K562 (cell line): ENCODE results near the gene C1QTNF9B. TPM values are rescaled to one million over a fixed set of nuclear protein-coding genes. Genes with fewer than 3 reads are reported as not detected.

ENCODE experiments used
- CREB3L1 ChIP-seq: fragments of 450-650 bp; IDR thresholded peaks from 2 replicates; pipeline ENCODE4 v1.6.1; 2014; ENCODE audit warnings: low read depth, mild to moderate bottlenecking, moderate library complexity, borderline replicate concordance
- CTBP1 ChIP-seq: fragments of 450-650 bp; IDR thresholded peaks from 2 replicates; pipeline ENCODE4 v1.6.1; 2016; ENCODE audit warnings: borderline replicate concordance
- CTCFL ChIP-seq: IDR thresholded peaks from 2 replicates; pipeline ENCODE4 v1.6.1; 2011; ENCODE audit warnings: borderline replicate concordance, low read depth, mild to moderate bottlenecking, moderate library complexity, low read length; ENCODE audit not compliant: insufficient read depth, poor library complexity, severe bottlenecking
- ELF1 ChIP-seq: fragments of 200-800 bp; sonication (Bioruptor generic); IDR thresholded peaks from 2 replicates; pipeline ENCODE4 v1.6.1; 2016; ENCODE audit warnings: missing genetic modification characterization, missing compliant biosample characterization
- HES1 ChIP-seq: fragments of 450-650 bp; IDR thresholded peaks from 2 replicates; pipeline ENCODE4 v1.6.1; 2016; ENCODE audit warnings: low read depth, mild to moderate bottlenecking, moderate library complexity
- NRF1 ChIP-seq, 2 experiments: fragments of 450-650 bp; IDR thresholded peaks in 1 of 2; conservative IDR thresholded peaks in 1 of 2; 2 replicates each; pipeline ENCODE4 v1.6.1; 2014; ENCODE audit warnings: mild to moderate bottlenecking in 2 of 2
- RBM34 ChIP-seq: fragments of 200-400 bp; formaldehyde crosslinking; IDR thresholded peaks from 2 replicates; pipeline ENCODE4 v1.6.1; 2018; ENCODE audit warnings: low read length, borderline replicate concordance; ENCODE audit not compliant: insufficient read depth
- REST ChIP-seq, 2 experiments: fragments of 450-650 bp; formaldehyde crosslinking in 1 of 2; IDR thresholded peaks; 2 replicates each; pipeline versions ENCODE4 v1.4.0 to v1.6.1; 2014 to 2020; ENCODE audit warnings: mild to moderate bottlenecking in 2 of 2, borderline replicate concordance in 1 of 2, low read depth in 1 of 2
- SETDB1 ChIP-seq: IDR thresholded peaks from one replicate; pipeline ENCODE4 v1.6.1; 2012; ENCODE audit warnings: low read length, control low read depth, inconsistent platforms
- ZEB2 ChIP-seq: fragments of 450-650 bp; IDR thresholded peaks from 2 replicates; pipeline ENCODE4 v1.6.1; 2016
- ZFX ChIP-seq: sonication (generic); formaldehyde crosslinking; IDR thresholded peaks from 2 replicates; pipeline ENCODE4 v1.8.0; 2022; ENCODE audit warnings: mild to moderate bottlenecking, missing genetic modification reagents, moderate library complexity
- ZKSCAN3 ChIP-seq: fragments of 250-450 bp; sonication (Bioruptor Pico); IDR thresholded peaks from 2 replicates; pipeline ENCODE4 v1.4.0; 2020
- ZNF764 ChIP-seq: fragments of 250-450 bp; sonication (Bioruptor Pico); IDR thresholded peaks from 2 replicates; pipeline ENCODE4 v1.4.0; 2020; ENCODE audit warnings: low read depth, mild to moderate bottlenecking, moderate library complexity
- polyA plus RNA-seq, 8 experiments: library from polyadenylated mRNA; depleted of rRNA in 4 of 8; stranded (reverse) in 5 of 8; unstranded in 3 of 8; fragments of >200 nt; fragmentation: Nextera tagmentation in 2 of 8; fragmentation: Illumina TruSeq in 1 of 8; extraction: Ambion mirVana in 2 of 8; extraction: Trizol in 1 of 8; gene quantifications; 2 replicates each; pipeline versions ENCODE4 v1.2.1 to v1.2.3, GENCODE V29; 2011 to 2014; ENCODE audit warnings: inconsistent platforms in 1 of 8, missing spikeins in 1 of 8
- total RNA-seq, 7 experiments: library from RNA; depleted of rRNA in 6 of 7; stranded (reverse); fragments of >200 nt in 6 of 7; fragmentation: Illumina TruSeq in 2 of 7; extraction: Trizol in 2 of 7; gene quantifications; 2 replicates each; pipeline versions ENCODE4 v1.2.1 to v1.2.3, GENCODE V29; 2011 to 2021; ENCODE audit warnings: low replicate concordance in 1 of 7

C1QTNF9B gene
- total and polyA plus RNA-seq, 9 of the 15 experiments (the other 6 are each of a cell fraction or from before 2014, with no cell fraction given) = 0.14 to 0.94 (median 0.35) TPM; not detected in 3

GRCh38 chr13:23888658-23889614 lies 8.4 kb downstream of the C1QTNF9B start, which contains the start of gene MIPEP (continued):
- TF ChIP-seq REST (IDR thresholded peaks at IDR 0.05; ENCODE audit: borderline replicate concordance) = peak; percentile 82
- no peak for TF ChIP-seq REST (CRISPR knock-in tag; IDR thresholded peaks at IDR 0.05; ENCODE audit: low read depth)
- no peak for TF ChIP-seq ZEB2
- peak; percentile 98 for TF ChIP-seq ELF1
- no peak for TF ChIP-seq ZKSCAN3 (CRISPR knock-in tag)
- TF ChIP-seq ZFX = peak; percentile 50
- no peak for TF ChIP-seq ZNF764
- peak; percentile 51 for TF ChIP-seq CTCFL
- peak; percentile 31 to 51; a peak in 1 of 4 replicates for TF ChIP-seq NRF1 (conservative IDR thresholded peaks at IDR 0.05 in 1 of 2, IDR thresholded peaks at IDR 0.05 in 1 of 2)
- TF ChIP-seq HES1 = no peak
- peak; percentile 52; the same call in 1 of the 2 replicates for TF ChIP-seq CTBP1
- TF ChIP-seq CREB3L1 = peak; percentile 57; the same call in 1 of the 2 replicates
- TF ChIP-seq SETDB1 = no peak
- TF ChIP-seq RBM34 = no peak
